GM21737 (cell line): ENCODE measurements around the gene PAFAH2.
"Not testable (repeated sequence)": the region's sequence is repeated elsewhere in the genome, so short reads cannot be mapped to it uniquely, and the experiment has no call there.

Experiments
- ATAC-seq: cut with Tn5 transposase; IDR thresholded peaks from one replicate; pipeline ENCODE4 v1.9.1; 2021; ENCODE audit warnings: mild to moderate bottlenecking, moderate library complexity; ENCODE audit not compliant: unreplicated experiment

The PAFAH2 gene

GRCh38 chr1:25933479-25934365, 64.1 kb downstream of the PAFAH2 start:
- ATAC-seq: no peak

GRCh38 chr1:25932811-25933400, 65.0 kb downstream of the PAFAH2 start:
- ATAC-seq: not testable (repeated sequence)

- no peak for ATAC-seq
These were observed 65.5 kb downstream of the PAFAH2 start for GRCh38 chr1:25932321-25932720.

- no peak for ATAC-seq
These were observed 68.8 kb downstream of the PAFAH2 start for GRCh38 chr1:25929016-25929415.

- no peak for ATAC-seq
These were observed 70.2 kb downstream of the PAFAH2 start for GRCh38 chr1:25927521-25928265.

- no peak for ATAC-seq
These were observed 70.9 kb downstream of the PAFAH2 start for GRCh38 chr1:25926731-25927496.

- ATAC-seq: no peak
These were observed 73.4 kb downstream of the PAFAH2 start for GRCh38 chr1:25924454-25924853.

GRCh38 chr1:25922971-25923552, 74.8 kb downstream of the PAFAH2 start:
- ATAC-seq: no peak

GRCh38 chr1:25922056-25922970, 75.5 kb downstream of the PAFAH2 start:
- ATAC-seq: no peak

GRCh38 chr1:25918615-25919014, 79.2 kb downstream of the PAFAH2 start:
- no peak for ATAC-seq

- no peak for ATAC-seq
These were observed 79.9 kb downstream of the PAFAH2 start for GRCh38 chr1:25917996-25918395.

GRCh38 chr1:25916460-25916859, 81.4 kb downstream of the PAFAH2 start:
- no peak for ATAC-seq

GRCh38 chr1:25914074-25914995, 83.5 kb downstream of the PAFAH2 start:
- ATAC-seq: no peak

GRCh38 chr1:25913206-25913605, 84.7 kb downstream of the PAFAH2 start:
- ATAC-seq: no peak

- ATAC-seq: no peak
These were observed 85.6 kb downstream of the PAFAH2 start for GRCh38 chr1:25912076-25912831.

GRCh38 chr1:25911162-25911561, 86.7 kb downstream of the PAFAH2 start:
- no peak for ATAC-seq
